GM19438 (cell line): ENCODE results near the gene PLCB1.

Experiments
- ATAC-seq: cut with Tn5 transposase; IDR thresholded peaks from one replicate; pipeline ENCODE4 v1.9.1; 2021; ENCODE audit warnings: low read depth; ENCODE audit not compliant: unreplicated experiment

Gene PLCB1

GRCh38 chr20:8471465-8471864 is 339.4 kb downstream of the PLCB1 start:
- ATAC-seq = no peak

- ATAC-seq = no peak
These were observed 341.4 kb downstream of the PLCB1 start for GRCh38 chr20:8473459-8473858.

- no peak for ATAC-seq
These were observed 342.1 kb downstream of the PLCB1 start for GRCh38 chr20:8474027-8474668.

GRCh38 chr20:8476021-8476420 is 344.0 kb downstream of the PLCB1 start:
- no peak for ATAC-seq

- no peak for ATAC-seq
These were observed 348.5 kb downstream of the PLCB1 start for GRCh38 chr20:8480597-8480996.

GRCh38 chr20:8487696-8488095 is 355.6 kb downstream of the PLCB1 start:
- ATAC-seq = no peak

GRCh38 chr20:8489094-8489883 is 357.2 kb downstream of the PLCB1 start:
- ATAC-seq = no peak

GRCh38 chr20:8490076-8490830 is 358.2 kb downstream of the PLCB1 start:
- ATAC-seq = no peak

- ATAC-seq = no peak
These were observed 360.1 kb downstream of the PLCB1 start for GRCh38 chr20:8492173-8492572.

- no peak for ATAC-seq
These were observed 366.5 kb downstream of the PLCB1 start for GRCh38 chr20:8498571-8498970.

GRCh38 chr20:8504030-8504429 is 372.0 kb downstream of the PLCB1 start:
- no peak for ATAC-seq

GRCh38 chr20:8505476-8506200 is 373.6 kb downstream of the PLCB1 start:
- ATAC-seq = no peak

- ATAC-seq = no peak
These were observed 375.2 kb downstream of the PLCB1 start for GRCh38 chr20:8507231-8507630.

- ATAC-seq = no peak
These were observed 377.7 kb downstream of the PLCB1 start for GRCh38 chr20:8509809-8510208.

GRCh38 chr20:8510808-8511207 is 378.7 kb downstream of the PLCB1 start:
- no peak for ATAC-seq

- ATAC-seq = no peak
These were observed 379.9 kb downstream of the PLCB1 start for GRCh38 chr20:8512003-8512402.

- no peak for ATAC-seq
These were observed 383.9 kb downstream of the PLCB1 start for GRCh38 chr20:8515810-8516435.

- ATAC-seq = no peak
These were observed 386.8 kb downstream of the PLCB1 start for GRCh38 chr20:8518878-8519277.

GRCh38 chr20:8519887-8520286 is 387.8 kb downstream of the PLCB1 start:
- no peak for ATAC-seq

- ATAC-seq = no peak
These were observed 390.1 kb downstream of the PLCB1 start for GRCh38 chr20:8522168-8522567.
